SU-DHL-6 (cell line): ENCODE measurements around the gene RESF1.

Experiments
- H2AFZ ChIP-seq: fragments of 200-600 bp; sonication (generic); 2 replicates; pipeline ENCODE4 v1.6.1; 2014; ENCODE audit warnings: low read depth, mild to moderate bottlenecking, moderate library complexity, mixed read lengths, antibody characterized with exemption, low read length; ENCODE audit not compliant: severe bottlenecking
- H3F3A ChIP-seq: fragments of 200-600 bp; shearing (Covaris generic); 2 replicates; pipeline ENCODE4 v1.6.0; 2016; ENCODE audit warnings: antibody characterized with exemption, mild to moderate bottlenecking; ENCODE audit not compliant: insufficient read depth
- H3K27ac ChIP-seq: fragments of 200-600 bp; sonication (generic); 2 replicates; pipeline ENCODE4 v1.5.1; 2016; ENCODE audit warnings: low read depth, mild to moderate bottlenecking, low read length, moderate library complexity, mixed read lengths
- H3K27me3 ChIP-seq: fragments of 200-600 bp; sonication (generic), shearing (Covaris generic); 2 replicates; pipeline ENCODE4 v1.6.0; 2014; ENCODE audit warnings: mild to moderate bottlenecking, low read length
- H3K36me3 ChIP-seq: fragments of 200-600 bp; sonication (generic); 2 replicates; pipeline ENCODE4 v1.6.1; 2014; ENCODE audit warnings: mild to moderate bottlenecking, low read length, mixed read lengths
- H3K4me2 ChIP-seq: fragments of 300-600, 200-600 bp; shearing (Covaris generic), sonication (generic); 2 replicates; pipeline ENCODE4 v1.6.0; 2014; ENCODE audit warnings: low read length, low read depth, mild to moderate bottlenecking; ENCODE audit not compliant: poor library complexity, severe bottlenecking
- H3K4me3 ChIP-seq: fragments of 200-600 bp; sonication (generic); 2 replicates; pipeline ENCODE4 v1.5.1; 2014; ENCODE audit warnings: antibody characterized with exemption, low read length, mild to moderate bottlenecking, mixed read lengths; ENCODE audit not compliant: insufficient read depth, poor library complexity, severe bottlenecking
- H3K79me2 ChIP-seq: fragments of 200-600 bp; sonication (generic); 2 replicates; pipeline ENCODE4 v1.6.1; 2014; ENCODE audit warnings: mild to moderate bottlenecking, low read length, moderate library complexity; ENCODE audit not compliant: insufficient read depth
- H3K9ac ChIP-seq: fragments of 200-600 bp; sonication (generic); 2 replicates; pipeline ENCODE4 v1.7.0; 2014; ENCODE audit warnings: mild to moderate bottlenecking, low read length
- H3K9me2 ChIP-seq: fragments of 200-600 bp; sonication (generic); replicated peaks from 2 replicates; pipeline ENCODE4 v1.6.1; 2014; ENCODE audit warnings: low read length; ENCODE audit not compliant: insufficient read depth
- H3K9me3 ChIP-seq: fragments of 200-600 bp; sonication (generic); 2 replicates; pipeline ENCODE4 v1.6.1; 2014; ENCODE audit warnings: low read length, mixed read lengths; ENCODE audit not compliant: insufficient read depth
- H4K20me1 ChIP-seq: fragments of 200-600 bp; sonication (generic); 2 replicates; pipeline ENCODE4 v1.6.1; 2014; ENCODE audit warnings: low read depth, mild to moderate bottlenecking, antibody characterized with exemption, low read length, moderate library complexity, mixed read lengths
- EZH2phosphoT487 ChIP-seq: fragments of 200-600 bp; sonication (generic), shearing (Covaris generic); conservative IDR thresholded peaks from 2 replicates; pipeline ENCODE4 v1.6.1; 2018; ENCODE audit warnings: mild to moderate bottlenecking, antibody characterized with exemption, low read length, moderate library complexity, mixed read lengths
- TF ChIP-seq, protein P1 (sequence below): fragments of 200-600 bp; sonication (generic); IDR thresholded peaks from one replicate; pipeline ENCODE4 v1.5.1; 2017; ENCODE audit warnings: antibody characterized with exemption, mild to moderate bottlenecking, low read length, moderate library complexity; ENCODE audit not compliant: insufficient read depth, poor library complexity, severe bottlenecking

Gene RESF1

DNA sequence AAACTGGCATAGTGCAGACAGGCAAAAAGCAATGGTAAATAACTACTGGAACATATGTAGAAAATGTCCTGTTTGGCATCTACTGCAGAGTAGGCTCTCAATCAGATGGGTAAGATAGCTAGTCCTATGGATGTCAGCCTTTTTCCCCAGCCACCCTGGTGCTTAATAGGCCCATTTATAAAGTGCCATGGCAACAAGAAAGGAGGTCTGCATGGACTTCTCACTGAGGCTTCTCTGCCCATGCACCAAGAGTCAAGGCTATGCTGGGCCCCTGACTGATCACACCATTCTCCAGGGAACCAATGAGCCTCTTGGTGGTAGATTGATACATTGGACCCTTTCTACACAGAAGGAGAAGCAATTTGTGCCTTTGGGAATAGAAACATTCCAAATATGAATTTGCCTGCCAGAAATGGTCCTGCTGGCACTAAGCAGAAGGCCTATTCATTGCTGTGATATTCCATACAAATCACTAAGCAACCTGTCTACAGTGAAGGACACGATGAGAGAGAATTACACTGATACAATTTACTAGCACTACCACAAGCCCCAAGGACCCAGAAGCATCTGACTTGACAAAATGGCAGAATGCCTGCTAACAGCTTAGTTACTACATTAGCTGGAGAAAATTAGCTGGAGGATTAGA, 43.8 kb downstream of the RESF1 start:
- Histone ChIP-seq H3K4me3 (no peak overlapping the region), H3K4me2 (no peak overlapping the region), H2AFZ (no peak overlapping the region), H3K27me3 (no peaks in the 10 kb centered on the region), H4K20me1 (no peaks in the 10 kb centered on the region), H3K27ac (no peak overlapping the region), H3K9me2 (no peaks in the 10 kb centered on the region), H3K79me2 (no peaks in the 10 kb centered on the region), H3K9ac (no peak overlapping the region), H3K36me3 (peaks cover 3% of the 10 kb centered on the region; the same call in 1 of the 2 replicates), H3K9me3 (no peaks in the 10 kb centered on the region), H3F3A (peaks cover 26% of the 10 kb centered on the region)
- TF ChIP-seq, protein P1, sequence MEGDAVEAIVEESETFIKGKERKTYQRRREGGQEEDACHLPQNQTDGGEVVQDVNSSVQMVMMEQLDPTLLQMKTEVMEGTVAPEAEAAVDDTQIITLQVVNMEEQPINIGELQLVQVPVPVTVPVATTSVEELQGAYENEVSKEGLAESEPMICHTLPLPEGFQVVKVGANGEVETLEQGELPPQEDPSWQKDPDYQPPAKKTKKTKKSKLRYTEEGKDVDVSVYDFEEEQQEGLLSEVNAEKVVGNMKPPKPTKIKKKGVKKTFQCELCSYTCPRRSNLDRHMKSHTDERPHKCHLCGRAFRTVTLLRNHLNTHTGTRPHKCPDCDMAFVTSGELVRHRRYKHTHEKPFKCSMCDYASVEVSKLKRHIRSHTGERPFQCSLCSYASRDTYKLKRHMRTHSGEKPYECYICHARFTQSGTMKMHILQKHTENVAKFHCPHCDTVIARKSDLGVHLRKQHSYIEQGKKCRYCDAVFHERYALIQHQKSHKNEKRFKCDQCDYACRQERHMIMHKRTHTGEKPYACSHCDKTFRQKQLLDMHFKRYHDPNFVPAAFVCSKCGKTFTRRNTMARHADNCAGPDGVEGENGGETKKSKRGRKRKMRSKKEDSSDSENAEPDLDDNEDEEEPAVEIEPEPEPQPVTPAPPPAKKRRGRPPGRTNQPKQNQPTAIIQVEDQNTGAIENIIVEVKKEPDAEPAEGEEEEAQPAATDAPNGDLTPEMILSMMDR = no peak
- TF ChIP-seq EZH2phosphoT487 = no peak

DNA sequence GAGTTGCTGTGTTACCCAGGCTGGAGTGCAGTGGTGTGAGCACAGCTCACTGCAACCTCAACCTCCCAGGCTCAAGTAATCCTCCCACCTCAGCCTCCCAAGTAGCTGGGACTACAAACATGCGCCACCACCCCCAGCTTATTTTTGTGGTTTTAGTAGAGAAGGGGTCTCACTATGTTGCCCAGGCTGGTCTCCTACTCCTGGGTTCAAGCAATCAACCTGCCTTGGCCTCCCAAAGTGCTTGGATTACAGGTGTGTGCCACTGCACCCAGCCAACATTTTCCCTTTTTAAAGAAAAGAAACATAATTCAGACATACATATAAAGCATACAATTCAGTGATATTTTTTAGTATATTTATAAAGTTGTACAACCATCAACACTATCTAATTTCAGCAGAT, 44.4 kb downstream of the RESF1 start:
- no peak overlapping the region for H2AFZ ChIP-seq
- H3K36me3 ChIP-seq = peaks cover 2% of the 10 kb centered on the region; the same call in 1 of the 2 replicates
- no peak overlapping the region for H3K4me3 ChIP-seq
- no peaks in the 10 kb centered on the region for H3K9me2 ChIP-seq
- H3K27me3 ChIP-seq = no peaks in the 10 kb centered on the region
- no peak overlapping the region for H3K9ac ChIP-seq
- TF ChIP-seq, protein P1 = no peak
- TF ChIP-seq EZH2phosphoT487 = no peak
- no peaks in the 10 kb centered on the region for H3K79me2 ChIP-seq
- H4K20me1 ChIP-seq = no peaks in the 10 kb centered on the region
- H3K4me2 ChIP-seq = no peak overlapping the region
- no peak overlapping the region for H3K27ac ChIP-seq
- H3F3A ChIP-seq = peaks cover 26% of the 10 kb centered on the region
- H3K9me3 ChIP-seq = no peaks in the 10 kb centered on the region

DNA sequence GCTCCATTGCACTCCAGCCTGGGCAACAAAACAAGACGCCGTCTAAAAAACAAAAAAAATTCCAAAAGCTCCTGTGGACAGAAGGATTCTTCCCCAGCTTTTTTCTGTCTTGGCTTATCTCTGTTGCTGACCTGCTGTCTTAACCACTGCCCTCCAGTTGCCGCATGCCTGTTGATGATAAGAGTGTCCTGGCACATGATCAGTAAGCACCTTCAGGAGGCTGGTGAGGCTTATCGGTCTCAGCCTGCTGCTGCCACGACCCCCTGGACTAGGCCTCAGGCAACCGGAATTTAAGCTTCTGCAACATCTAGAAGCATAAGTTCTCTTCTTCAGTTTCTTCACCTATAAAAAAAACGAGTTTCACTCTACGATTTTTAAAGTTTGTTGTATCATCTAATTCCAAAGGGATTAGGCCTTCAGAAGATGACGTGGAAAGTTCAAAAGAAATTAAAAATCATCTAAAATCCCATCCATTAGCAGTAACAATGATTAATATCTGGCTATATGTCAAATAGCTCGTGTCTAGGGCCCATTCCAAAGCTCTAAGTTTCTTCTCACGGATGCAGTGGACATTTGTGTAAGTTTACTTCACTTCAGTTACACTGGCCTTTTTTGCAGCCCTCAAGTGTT, 46.4 kb downstream of the RESF1 start:
- no peak overlapping the region for H3K4me3 ChIP-seq
- H3K9me2 ChIP-seq = no peaks in the 10 kb centered on the region
- no peaks in the 10 kb centered on the region for H3K36me3 ChIP-seq
- no peaks in the 10 kb centered on the region for H3K27me3 ChIP-seq
- H3K4me2 ChIP-seq = no peak overlapping the region
- H3F3A ChIP-seq = peaks cover 21% of the 10 kb centered on the region
- no peak overlapping the region for H3K9ac ChIP-seq
- H2AFZ ChIP-seq = no peak overlapping the region
- H3K9me3 ChIP-seq = no peaks in the 10 kb centered on the region
- no peak overlapping the region for H3K27ac ChIP-seq
- H3K79me2 ChIP-seq = no peaks in the 10 kb centered on the region
- no peaks in the 10 kb centered on the region for H4K20me1 ChIP-seq
- TF ChIP-seq EZH2phosphoT487 = no peak
- TF ChIP-seq, protein P1 = no peak
